OCI-LY3 (cell line): Measurements from ENCODE around the gene LHPP.

Source experiments
- CTCF ChIP-seq: fragments of 200-600, 300-600 bp; sonication (generic); IDR thresholded peaks from 2 replicates; pipeline ENCODE4 v1.5.1; 2014; ENCODE audit warnings: antibody characterized with exemption, low read length, low read depth
- EZH2phosphoT487 ChIP-seq: fragments of 200-600 bp; shearing (Covaris generic); IDR thresholded peaks from 2 replicates; pipeline ENCODE4 v1.6.1; 2018; ENCODE audit warnings: antibody characterized with exemption, mixed run types, low read depth

- TF ChIP-seq EZH2phosphoT487 (no peak), CTCF (no peak)
Measured at GRCh38 chr10:124515244-124515970, 53.8 kb downstream of the LHPP start.
